Hepatocyte (in vitro differentiated cells): ENCODE data around the gene DOCK2. TPM values are rescaled to one million over a fixed set of nuclear protein-coding genes. Genes with fewer than 3 reads are reported as not detected.

Experiments
- DNase-seq: peaks from one replicate; pipeline ENCODE4 v3.0.0-alpha.2; 2016; ENCODE audit warnings: low spot score
- H2AFZ ChIP-seq: fragments of 200-600 bp; sonication (generic); 2 replicates; pipeline ENCODE4 v1.6.0; 2016; ENCODE audit warnings: antibody characterized with exemption, mild to moderate bottlenecking
- H3K27ac ChIP-seq: fragments of 200-600 bp; sonication (generic); 2 replicates; pipeline ENCODE4 v1.5.1; 2016; ENCODE audit warnings: mild to moderate bottlenecking
- H3K27me3 ChIP-seq: fragments of 200-600 bp; sonication (generic); 2 replicates; pipeline ENCODE4 v1.6.1; 2016
- H3K36me3 ChIP-seq: fragments of 200-600 bp; sonication (generic); replicated peaks from 2 replicates; pipeline ENCODE4 v1.5.1; 2016; ENCODE audit warnings: low read depth; ENCODE audit not compliant: insufficient read depth
- H3K4me1 ChIP-seq: fragments of 200-600 bp; sonication (generic); 2 replicates; pipeline ENCODE4 v1.5.1; 2016; ENCODE audit warnings: mild to moderate bottlenecking, moderate library complexity; ENCODE audit not compliant: insufficient read depth
- H3K4me2 ChIP-seq: fragments of 200-600 bp; sonication (generic); 2 replicates; pipeline ENCODE4 v1.6.0; 2016
- H3K4me3 ChIP-seq: fragments of 200-600 bp; sonication (generic); 2 replicates; pipeline ENCODE4 v1.5.1; 2016; ENCODE audit warnings: mild to moderate bottlenecking
- H3K79me2 ChIP-seq: fragments of 200-600 bp; sonication (generic); 2 replicates; pipeline ENCODE4 v1.6.0; 2017; ENCODE audit warnings: mild to moderate bottlenecking
- H3K9me2 ChIP-seq: fragments of 200-600 bp; sonication (generic); replicated peaks from 2 replicates; pipeline ENCODE4 v1.6.0; 2017; ENCODE audit warnings: mild to moderate bottlenecking; ENCODE audit not compliant: insufficient read depth
- H3K9me3 ChIP-seq: fragments of 200-600 bp; sonication (generic); 2 replicates; pipeline ENCODE4 v1.5.1; 2016; ENCODE audit warnings: low read depth, mild to moderate bottlenecking
- H4K20me1 ChIP-seq: fragments of 200-600 bp; sonication (generic); 2 replicates; pipeline ENCODE4 v1.6.0; 2016; ENCODE audit warnings: mild to moderate bottlenecking; ENCODE audit not compliant: insufficient read depth, poor library complexity, severe bottlenecking
- EZH2 ChIP-seq: fragments of 200-600 bp; sonication (generic); IDR thresholded peaks from 2 replicates; pipeline ENCODE4 v1.6.1; 2016; ENCODE audit warnings: antibody characterized with exemption, mild to moderate bottlenecking, borderline replicate concordance
- EZH2phosphoT487 ChIP-seq: fragments of 200-600 bp; sonication (generic); IDR thresholded peaks from one replicate; pipeline ENCODE4 v1.6.1; 2018; ENCODE audit warnings: antibody characterized with exemption, mild to moderate bottlenecking, low read depth, moderate library complexity; ENCODE audit not compliant: unreplicated experiment, severe bottlenecking
- WGBS: methylation state at CpG from one replicate; pipeline ENCODE4 v1.1.6; 2016; ENCODE audit warnings: low lambda C conversion rate; ENCODE audit errors: missing lambda C conversion rate; 5-methylcytosine and 5-hydroxymethylcytosine counted together
- polyA plus RNA-seq: library from polyadenylated mRNA; unstranded; fragments of >200 nt; fragmentation: Nextera tagmentation; extraction: Ambion mirVana; gene quantifications from 2 replicates; pipeline ENCODE4 v1.2.1, GENCODE V29; 2016
- total RNA-seq: library from RNA; depleted of rRNA; stranded (reverse); fragments of >200 nt; gene quantifications from 2 replicates; pipeline ENCODE4 v1.2.3, GENCODE V29; 2014
- TF ChIP-seq, protein P1 (sequence below): fragments of 200-600 bp; sonication (generic); IDR thresholded peaks from 2 replicates; pipeline ENCODE4 v1.5.1; 2016; ENCODE audit warnings: antibody characterized with exemption, mild to moderate bottlenecking; ENCODE audit not compliant: poor library complexity

The DOCK2 gene
- total and polyA plus RNA-seq, 2 experiments from 2014 or later = 0.60 TPM; not detected in 1

DNA sequence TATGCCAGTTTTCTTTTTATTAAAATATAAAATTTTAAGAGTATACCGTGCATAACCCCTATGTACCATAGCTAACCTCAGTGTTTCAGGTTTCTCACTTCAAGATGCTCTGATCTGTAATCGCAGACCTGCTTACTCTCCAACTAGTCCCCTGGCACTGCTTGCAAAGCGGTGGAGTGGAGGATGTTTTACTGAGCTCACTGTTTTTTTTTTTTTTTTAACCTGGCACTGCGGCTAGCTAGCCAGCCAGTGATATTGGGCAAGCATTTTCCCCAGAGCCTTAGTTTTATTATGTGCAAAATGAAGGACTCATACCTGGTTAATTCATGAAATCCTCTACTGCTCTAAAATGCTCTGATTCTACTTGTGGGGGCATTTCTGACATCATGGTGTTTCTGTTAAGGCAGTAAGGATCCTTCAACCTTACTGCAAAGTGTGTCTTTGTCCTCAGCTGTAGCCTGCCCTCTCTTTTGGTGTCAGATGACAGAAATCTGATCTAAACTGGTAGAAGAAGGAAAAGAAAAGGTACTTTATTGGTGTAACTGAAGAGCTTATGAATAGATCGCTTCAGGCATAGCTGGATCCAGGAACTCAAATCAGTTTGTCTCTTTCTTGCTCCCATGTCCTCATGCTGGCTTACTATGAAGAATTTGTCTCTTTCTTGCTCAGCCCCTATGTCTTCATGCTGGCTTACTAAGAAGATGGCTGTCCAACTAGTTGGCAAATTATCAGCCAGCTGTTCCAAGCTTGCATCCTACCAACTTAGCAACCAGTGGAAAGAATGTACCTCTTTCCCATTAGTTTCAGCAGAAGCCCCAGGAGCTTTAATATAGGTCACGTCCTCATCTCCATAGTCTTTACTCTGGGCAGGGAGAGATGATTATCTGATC is 59.8 kb downstream of the DOCK2 start:
- H3K4me1 ChIP-seq = no peaks in the 10 kb centered on the region
- no peak for DNase-seq
- H3K27ac ChIP-seq = no peak overlapping the region
- no peaks in the 10 kb centered on the region for H3K9me2 ChIP-seq
- H3K9me3 ChIP-seq = no peaks in the 10 kb centered on the region
- 83% methylated on average over 6 of the region's 6 CpGs for WGBS
- TF ChIP-seq EZH2phosphoT487 (no peak), EZH2 (no peak)
- TF ChIP-seq, protein P1, sequence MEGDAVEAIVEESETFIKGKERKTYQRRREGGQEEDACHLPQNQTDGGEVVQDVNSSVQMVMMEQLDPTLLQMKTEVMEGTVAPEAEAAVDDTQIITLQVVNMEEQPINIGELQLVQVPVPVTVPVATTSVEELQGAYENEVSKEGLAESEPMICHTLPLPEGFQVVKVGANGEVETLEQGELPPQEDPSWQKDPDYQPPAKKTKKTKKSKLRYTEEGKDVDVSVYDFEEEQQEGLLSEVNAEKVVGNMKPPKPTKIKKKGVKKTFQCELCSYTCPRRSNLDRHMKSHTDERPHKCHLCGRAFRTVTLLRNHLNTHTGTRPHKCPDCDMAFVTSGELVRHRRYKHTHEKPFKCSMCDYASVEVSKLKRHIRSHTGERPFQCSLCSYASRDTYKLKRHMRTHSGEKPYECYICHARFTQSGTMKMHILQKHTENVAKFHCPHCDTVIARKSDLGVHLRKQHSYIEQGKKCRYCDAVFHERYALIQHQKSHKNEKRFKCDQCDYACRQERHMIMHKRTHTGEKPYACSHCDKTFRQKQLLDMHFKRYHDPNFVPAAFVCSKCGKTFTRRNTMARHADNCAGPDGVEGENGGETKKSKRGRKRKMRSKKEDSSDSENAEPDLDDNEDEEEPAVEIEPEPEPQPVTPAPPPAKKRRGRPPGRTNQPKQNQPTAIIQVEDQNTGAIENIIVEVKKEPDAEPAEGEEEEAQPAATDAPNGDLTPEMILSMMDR = no peak
- H3K4me2 ChIP-seq = no peak overlapping the region
- no peaks in the 10 kb centered on the region for H3K79me2 ChIP-seq
- H4K20me1 ChIP-seq = no peaks in the 10 kb centered on the region
- H3K4me3 ChIP-seq = no peak overlapping the region
- no peaks in the 10 kb centered on the region for H3K27me3 ChIP-seq
- no peaks in the 10 kb centered on the region for H3K36me3 ChIP-seq
- no peak overlapping the region for H2AFZ ChIP-seq

DNA sequence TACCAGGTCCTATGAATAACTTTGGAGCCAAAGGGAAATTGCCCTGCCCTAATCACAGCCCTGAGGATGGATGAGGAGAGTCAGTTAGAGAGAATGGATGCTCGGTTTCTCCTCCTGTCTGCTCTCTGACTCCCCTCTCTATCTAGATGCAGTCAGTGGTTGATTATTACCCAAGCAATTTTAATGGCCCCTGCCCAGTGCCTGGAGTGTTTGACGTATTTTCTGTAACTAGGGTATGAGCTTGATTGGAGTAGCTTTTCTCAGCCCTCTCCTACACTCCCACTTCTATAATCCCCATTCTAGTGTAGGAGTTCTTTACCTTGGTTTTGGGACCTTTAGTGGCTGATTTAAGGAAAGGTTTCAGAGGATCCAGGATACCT is 60.4 kb downstream of the DOCK2 start:
- WGBS = 60% methylated on average over 2 of the region's 2 CpGs
- Histone ChIP-seq H4K20me1 (no peaks in the 10 kb centered on the region), H3K27me3 (no peaks in the 10 kb centered on the region), H3K9me3 (no peaks in the 10 kb centered on the region), H2AFZ (no peak overlapping the region), H3K9me2 (no peaks in the 10 kb centered on the region), H3K79me2 (no peaks in the 10 kb centered on the region), H3K36me3 (no peaks in the 10 kb centered on the region), H3K4me3 (no peak overlapping the region), H3K4me1 (peaks cover under 1% of the 10 kb centered on the region), H3K4me2 (no peak overlapping the region), H3K27ac (no peak overlapping the region)
- TF ChIP-seq EZH2 = no peak
- no peak for TF ChIP-seq EZH2phosphoT487
- DNase-seq = no peak

DNA sequence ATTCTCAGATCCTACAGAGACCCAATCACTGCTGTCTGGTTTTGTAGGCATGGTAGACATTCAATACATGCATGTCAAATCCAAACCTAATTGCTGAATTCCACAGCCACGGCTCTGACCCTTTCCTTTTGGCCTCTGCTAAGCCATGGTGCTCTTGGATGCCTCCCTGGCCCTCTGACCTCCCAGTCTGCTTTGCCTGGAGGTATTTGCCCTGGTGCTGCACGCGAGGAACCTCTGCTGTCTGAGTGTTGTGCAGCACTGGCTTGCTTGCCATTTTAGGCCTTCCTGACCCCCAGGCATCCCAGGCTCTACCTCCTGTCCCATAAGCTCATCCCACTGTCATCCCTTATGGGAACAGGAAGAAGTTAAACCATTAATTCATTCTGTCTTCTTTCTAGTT is 60.9 kb downstream of the DOCK2 start:
- H3K4me3 ChIP-seq = no peak overlapping the region
- no peaks in the 10 kb centered on the region for H3K79me2 ChIP-seq
- peaks cover 5% of the 10 kb centered on the region for H3K4me1 ChIP-seq
- H2AFZ ChIP-seq = no peak overlapping the region
- WGBS = 69% methylated on average over 3 of the region's 3 CpGs
- DNase-seq = no peak
- H3K9me2 ChIP-seq = no peaks in the 10 kb centered on the region
- H4K20me1 ChIP-seq = no peaks in the 10 kb centered on the region
- no peaks in the 10 kb centered on the region for H3K36me3 ChIP-seq
- TF ChIP-seq EZH2phosphoT487 (no peak), EZH2 (no peak)
- TF ChIP-seq, protein P1 = no peak
- no peaks in the 10 kb centered on the region for H3K9me3 ChIP-seq
- H3K27me3 ChIP-seq = no peaks in the 10 kb centered on the region
- no peak overlapping the region for H3K27ac ChIP-seq
- H3K4me2 ChIP-seq = no peak overlapping the region

DNA sequence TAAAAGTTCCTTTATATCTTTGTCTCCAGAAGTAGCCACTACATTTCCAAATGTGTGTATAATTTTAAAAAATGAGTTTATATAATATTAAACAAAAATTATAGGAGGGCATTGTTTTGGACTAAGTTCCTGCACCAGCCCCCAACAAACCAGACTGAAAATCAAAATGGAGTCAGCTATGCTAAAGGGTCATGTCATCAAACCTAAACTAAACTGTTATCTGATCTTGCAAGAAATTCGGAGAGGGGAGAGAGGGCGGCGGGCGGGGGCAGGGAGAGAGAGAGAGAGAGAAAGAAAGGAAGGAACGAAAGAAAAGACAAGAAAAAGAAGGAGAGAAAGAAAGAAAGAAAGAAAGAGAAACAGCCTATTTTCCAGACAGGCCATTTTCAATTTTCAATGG is 63.5 kb downstream of the DOCK2 start:
- TF ChIP-seq EZH2 (no peak), EZH2phosphoT487 (no peak)
- TF ChIP-seq, protein P1 = no peak
- H3K9me3 ChIP-seq = no peaks in the 10 kb centered on the region
- no peak for DNase-seq
- H3K4me3 ChIP-seq = no peak overlapping the region
- H3K79me2 ChIP-seq = no peaks in the 10 kb centered on the region
- H3K36me3 ChIP-seq = no peaks in the 10 kb centered on the region
- H4K20me1 ChIP-seq = no peaks in the 10 kb centered on the region
- H2AFZ ChIP-seq = no peak overlapping the region
- no peaks in the 10 kb centered on the region for H3K9me2 ChIP-seq
- H3K4me2 ChIP-seq = no peak overlapping the region
- WGBS = 74% methylated on average over 5 of the region's 5 CpGs
- no peak overlapping the region for H3K27ac ChIP-seq
- H3K4me1 ChIP-seq = peaks cover 7% of the 10 kb centered on the region
- H3K27me3 ChIP-seq = no peaks in the 10 kb centered on the region
